GM21390 (cell line): Measurements from ENCODE around the gene PRMT2.
"Not testable (repeated sequence)": the region's sequence is repeated elsewhere in the genome, so short reads cannot be mapped to it uniquely, and the experiment has no call there.

Experiments used
- ATAC-seq: cut with Tn5 transposase; IDR thresholded peaks from one replicate; pipeline ENCODE4 v1.9.1; 2021; ENCODE audit not compliant: unreplicated experiment

PRMT2 gene

DNA sequence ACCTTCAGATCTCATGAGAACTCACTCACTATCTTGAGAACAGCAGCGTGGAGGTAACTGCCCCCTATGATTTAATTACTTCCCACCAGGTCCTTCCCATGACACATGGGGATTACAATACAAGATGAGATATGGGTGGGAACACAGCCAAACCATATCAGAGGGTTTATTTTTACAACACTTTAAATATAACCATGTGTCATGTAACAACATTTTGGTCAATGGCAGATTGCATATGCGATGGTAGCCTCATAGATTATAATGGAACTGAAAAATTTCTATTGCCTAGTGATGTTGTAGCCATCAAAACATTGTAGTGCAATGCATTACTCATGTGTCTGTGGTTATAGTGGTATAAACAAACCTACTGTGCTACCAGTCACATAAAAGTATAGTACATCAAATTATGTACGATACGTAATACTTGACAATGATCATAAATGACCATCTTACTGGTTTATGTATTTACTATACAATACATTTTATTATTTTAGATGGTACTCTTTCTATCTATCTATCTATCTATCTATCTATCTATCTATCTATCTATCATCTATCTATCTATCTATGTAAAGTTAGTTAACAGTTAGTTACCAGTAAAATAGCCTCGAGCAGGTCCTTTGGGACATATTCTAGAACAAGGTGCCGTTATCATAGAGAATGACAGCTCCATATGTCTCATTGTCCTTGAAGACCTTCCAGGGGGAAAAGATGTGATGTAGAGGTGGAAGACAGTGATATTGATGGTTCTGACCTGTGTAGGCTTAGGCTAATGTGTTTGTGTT, 18.0 kb upstream of the PRMT2 start:
- no peak for ATAC-seq

GRCh38 chr21:46618738-46619379, 16.6 kb upstream of the PRMT2 start:
- ATAC-seq, result no peak

GRCh38 chr21:46619846-46620245, 15.6 kb upstream of the PRMT2 start:
- ATAC-seq, result no peak

DNA sequence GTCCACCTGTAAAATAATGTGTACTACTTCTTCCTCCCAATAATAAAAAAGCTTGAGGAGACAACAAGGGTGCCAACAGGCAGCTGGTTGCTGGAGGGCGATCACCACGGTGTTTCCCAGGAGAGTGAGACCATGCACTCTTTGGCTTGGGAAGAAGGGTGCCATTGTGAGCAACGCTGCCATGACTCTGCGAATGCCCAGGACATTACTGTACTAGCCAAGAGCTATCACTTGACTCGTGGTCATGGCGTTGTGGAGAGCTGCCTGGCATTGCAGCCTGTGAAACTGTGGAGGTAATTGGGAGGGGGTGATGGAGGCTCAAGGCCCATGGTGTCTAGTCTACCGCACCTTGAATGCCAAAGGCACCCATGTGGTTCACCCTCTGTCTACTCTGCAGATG, 14.6 kb upstream of the PRMT2 start:
- ATAC-seq, result no peak

- no peak for ATAC-seq
Measured at GRCh38 chr21:46621457-46622182, 13.9 kb upstream of the PRMT2 start.

DNA sequence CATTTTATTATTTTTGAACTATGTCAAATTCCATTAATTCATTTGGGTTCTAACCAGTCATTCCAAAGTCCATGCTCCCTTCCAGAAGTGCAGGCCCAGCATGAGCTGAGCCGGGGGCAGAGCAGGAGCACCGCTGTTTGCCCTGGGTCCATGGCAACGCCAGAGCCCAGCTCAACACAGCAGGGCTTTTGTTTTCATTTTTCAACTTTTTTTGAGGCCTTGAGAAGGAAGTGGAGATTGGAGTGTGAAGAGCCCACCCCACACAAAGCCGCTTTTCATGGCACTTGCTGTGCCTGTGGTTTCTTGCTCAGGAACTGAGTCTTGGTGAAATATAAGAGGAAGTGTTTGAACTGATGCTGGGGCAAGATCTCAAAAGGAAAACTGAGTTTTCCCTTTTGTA, 13.2 kb upstream of the PRMT2 start:
- ATAC-seq, result no peak

DNA sequence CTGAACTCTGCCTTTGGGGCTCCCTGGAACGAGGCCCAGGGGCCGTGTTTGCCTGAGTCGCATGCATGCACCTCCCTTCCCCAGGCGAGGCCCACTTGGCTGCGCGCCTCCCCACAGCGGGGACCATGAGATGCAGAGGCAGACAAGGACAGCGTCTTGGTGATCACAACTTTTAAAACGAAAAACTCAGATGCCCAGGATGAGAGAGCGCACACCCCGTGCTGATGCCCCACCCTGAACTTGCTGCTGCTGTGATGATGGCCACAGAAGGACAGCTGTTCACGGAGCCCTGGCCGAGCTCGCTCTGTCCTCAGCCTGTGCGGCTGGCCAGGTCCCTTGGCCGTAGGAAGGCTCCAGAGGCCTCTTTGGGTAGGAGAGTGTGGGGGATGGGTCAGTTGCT, 11.4 kb upstream of the PRMT2 start:
- no peak for ATAC-seq

DNA sequence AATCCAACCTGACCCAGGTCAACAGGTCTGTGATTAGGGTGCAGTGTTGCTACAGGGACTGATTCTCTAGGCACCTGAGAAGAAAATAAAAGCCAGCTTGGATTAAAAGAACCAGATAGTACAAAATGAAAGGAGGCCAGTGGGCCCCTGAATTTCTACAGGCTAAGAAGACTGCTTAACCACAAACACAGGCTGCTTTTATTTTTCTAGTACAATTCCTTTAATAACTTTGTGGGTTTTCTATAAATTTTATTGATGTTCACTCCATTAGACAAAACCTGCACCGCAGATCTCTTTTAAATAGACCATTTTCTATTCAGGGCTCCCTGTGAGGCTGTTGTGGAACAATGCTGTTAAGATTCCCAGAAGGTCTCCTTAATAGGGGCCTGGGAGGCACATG, 9.7 kb upstream of the PRMT2 start:
- ATAC-seq, result no peak

DNA sequence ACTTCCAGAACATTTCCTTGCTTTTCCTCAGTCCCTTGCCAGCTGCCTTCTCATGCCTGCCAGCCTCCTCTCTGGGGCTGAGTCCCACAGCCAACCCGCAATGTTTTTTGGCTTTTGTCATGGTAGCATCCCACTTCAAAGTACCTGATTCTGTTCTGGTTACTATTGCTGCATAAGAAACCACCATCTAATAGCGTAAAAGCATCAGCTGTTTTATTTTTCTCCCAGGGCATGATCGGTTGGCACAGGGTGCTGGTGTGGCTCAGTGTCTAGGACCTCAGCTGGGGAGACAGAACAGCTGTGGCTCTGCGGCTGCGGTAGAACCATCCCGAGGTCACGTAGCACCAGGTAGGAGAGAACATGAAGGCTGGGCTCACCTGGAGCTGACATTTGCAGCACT, 8.9 kb upstream of the PRMT2 start:
- no peak for ATAC-seq

GRCh38 chr21:46626975-46627501, 8.4 kb upstream of the PRMT2 start:
- ATAC-seq, result no peak

DNA sequence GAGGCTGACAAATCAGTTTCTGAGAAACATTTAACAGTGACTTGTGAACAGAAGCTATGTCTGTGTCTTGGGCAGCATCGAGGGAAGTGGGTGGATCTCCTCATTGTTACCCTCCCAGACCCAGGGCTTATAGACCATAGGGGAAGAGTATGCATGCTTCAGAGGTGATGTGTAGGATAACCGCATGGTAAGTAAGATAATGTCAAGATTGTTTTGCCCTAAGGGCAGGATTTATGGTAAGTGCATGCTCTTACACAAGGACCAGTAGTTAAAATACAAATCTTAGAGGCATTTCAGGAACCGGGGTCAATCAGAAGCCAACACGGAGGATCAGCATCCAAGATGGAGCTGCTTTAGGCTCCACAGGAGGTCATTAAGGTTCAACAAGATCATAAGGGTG, 7.7 kb upstream of the PRMT2 start:
- ATAC-seq, result no peak

- no peak for ATAC-seq
Measured at GRCh38 chr21:46628868-46629267, 6.6 kb upstream of the PRMT2 start.

DNA sequence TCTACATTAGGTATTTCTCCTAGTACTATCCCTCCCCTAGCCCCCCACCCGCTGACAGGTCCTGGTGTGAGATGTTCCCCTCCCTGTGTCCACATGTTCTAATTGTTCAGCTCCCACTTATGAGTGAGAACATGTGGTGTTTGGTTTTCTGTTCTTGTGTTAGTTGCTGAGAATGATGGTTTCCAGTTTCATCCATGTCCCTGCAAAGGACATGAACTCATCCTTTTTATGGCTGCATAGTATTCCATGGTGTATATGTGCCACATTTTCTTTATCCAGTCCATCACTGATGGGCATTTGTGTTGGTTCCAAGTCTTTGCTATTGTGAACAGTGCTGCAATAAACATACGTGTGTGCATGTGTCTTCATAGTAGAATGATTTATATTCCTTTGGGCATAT, 4.6 kb upstream of the PRMT2 start:
- ATAC-seq, result not testable (repeated sequence)

DNA sequence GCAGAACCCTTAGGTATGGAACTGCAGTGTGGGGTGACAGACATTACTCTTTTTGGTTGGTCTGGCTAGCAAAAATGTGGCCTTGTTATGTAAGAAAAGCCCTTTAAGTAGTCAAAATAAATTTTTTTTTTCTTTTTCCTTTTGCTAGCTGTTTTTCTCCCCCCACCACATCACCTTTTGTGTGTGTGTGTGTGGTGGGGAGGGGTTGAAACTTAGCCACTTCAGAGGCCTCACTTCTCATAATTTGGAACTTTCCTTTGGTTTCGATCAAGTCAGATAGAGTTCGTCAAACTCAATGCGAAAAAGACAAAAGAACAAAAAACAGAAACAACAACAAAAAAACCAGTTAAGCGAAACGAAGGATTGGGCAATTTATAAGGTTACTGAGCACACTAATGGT, 1.9 kb upstream of the PRMT2 start:
- ATAC-seq, result no peak

DNA sequence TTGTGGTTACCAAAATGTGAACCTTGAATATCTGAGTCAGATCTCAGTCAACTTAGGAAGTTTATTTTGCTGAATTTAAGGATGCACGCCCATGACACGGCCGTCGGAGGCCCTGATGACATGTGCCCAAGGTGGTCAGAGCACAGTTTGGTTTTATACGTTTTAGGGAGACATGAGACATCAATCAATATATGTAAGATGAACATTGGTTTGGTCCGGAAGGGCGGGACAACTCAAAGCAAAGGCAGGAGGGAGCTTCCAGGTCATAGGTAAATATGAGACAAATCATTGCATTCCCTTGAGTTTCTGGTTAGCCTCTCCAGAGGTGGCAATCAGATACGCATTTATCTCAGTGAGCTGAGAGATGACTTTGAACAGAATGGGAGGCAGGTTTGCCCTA, 1.0 kb upstream of the PRMT2 start:
- no peak for ATAC-seq

DNA sequence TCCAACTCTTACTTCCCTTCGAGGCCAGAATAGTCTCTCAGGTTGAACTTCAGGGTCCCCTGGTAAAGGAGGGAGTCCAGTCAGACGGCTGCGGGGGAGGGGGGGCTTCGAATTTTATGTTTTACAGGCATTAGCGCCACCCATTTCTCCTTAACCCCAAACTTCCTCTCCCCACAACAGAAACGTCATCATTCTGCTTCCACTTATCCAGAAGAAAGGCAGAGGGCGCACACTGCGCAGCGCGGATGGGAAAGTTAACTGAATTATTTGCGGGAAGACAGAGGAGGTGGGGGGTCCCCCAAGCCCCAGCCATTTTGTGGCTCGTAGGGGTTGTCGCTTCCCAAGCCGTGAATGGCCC, 529 bp upstream of the PRMT2 start:
- ATAC-seq, result no peak

- ATAC-seq, result no peak
Measured at GRCh38 chr21:46636181-46636512, 673 bp downstream of the PRMT2 start.

GRCh38 chr21:46636550-46637285, 1.2 kb downstream of the PRMT2 start:
- no peak for ATAC-seq

DNA sequence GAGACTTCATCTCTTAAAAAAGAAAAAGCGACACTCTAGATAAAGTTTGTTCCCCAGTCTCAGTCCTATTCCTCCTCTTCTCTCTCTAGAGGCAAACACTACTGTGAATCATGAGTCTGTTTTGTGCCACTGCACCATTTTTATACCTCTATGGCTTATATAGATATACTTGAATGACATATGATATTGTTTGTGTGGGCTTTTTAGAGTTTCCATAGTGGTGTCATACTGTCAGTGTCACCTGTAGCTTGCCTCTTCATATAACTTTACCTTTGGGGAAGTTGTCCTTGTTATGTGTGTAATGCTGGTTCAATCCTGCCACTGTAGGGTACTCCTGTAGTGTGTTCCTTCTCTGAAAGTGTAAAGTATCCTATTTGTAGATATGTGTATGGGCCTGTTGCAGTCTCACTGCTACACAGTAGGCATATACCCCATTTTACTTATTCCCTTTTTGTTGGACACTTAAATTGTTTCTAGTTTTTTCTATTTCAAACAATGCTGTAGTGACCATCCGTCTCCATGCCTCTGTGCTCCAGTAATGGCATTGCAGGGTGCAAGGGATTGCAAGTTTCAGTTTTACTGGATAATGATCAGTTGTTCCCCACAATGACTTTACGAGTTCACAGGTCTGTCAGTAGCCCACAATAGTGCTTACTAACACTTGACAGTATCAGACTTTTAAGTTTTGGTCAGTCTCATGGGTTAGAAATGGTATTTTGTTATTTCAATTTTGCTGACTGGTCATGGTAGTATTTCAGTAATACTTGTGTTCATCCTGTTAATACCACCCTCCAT, 2.7 kb downstream of the PRMT2 start:
- no peak for ATAC-seq

DNA sequence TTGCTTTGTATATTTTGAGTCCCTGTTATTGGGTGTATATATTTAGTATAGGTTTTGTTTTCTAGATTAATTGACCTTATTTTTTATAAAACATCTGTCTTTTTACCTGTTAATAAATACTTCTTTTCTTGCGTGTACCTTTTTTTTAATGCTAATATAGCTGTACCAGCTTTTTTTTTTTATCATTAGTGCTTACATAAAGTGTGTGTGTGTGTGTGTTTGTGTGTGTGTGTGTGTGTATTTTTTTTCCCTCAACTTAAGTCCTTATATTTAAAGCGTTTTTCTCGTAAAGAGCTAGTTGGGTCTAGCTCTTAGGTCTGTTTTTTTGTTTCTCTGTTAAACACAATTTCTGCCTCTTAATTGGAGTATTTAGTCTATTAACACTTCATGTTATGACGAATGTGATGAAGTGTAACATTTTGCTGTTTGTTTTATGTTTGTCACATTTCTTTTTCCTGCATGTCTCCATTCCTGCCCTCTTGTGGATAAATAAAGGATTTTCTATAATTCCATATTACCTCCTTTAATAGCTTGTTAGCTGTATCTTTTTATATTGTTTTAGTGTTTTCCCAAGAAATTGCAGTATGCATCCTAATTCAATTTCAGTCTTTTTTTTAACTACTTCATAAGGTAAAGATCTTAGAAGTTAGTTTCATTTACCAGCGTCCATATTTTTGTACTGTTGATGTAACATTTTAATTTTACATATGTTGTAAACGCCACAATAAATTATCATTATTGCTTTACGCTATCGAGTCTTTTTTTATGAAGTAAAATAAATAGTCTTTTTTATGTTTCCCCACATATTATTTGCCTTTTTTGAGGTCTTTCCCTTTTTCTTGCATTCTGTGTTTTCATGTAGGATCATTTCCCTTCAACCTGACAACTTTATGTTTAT, 4.3 kb downstream of the PRMT2 start:
- no peak for ATAC-seq
